Tibial artery (tissue), 4 donors: ENCODE data around the gene HCCS.

ENCODE experiments used
- DNase-seq, 2 donors: peaks; one replicate each; pipeline ENCODE4 v3.0.0-alpha.2; 2019
- H3K27ac ChIP-seq, 2 donors: fragments of 200-600 bp; sonication (generic) in 1 of 2; 1 replicate in 1 of 2; 2 replicates in 1 of 2; pipeline ENCODE4 v1.5.1; 2018 to 2019; ENCODE audit warnings: mild to moderate bottlenecking in 1 of 2
- H3K27me3 ChIP-seq, 2 donors: fragments of 200-600 bp; sonication (generic) in 1 of 2; one replicate each; pipeline versions ENCODE4 v1.5.1 to v1.6.0; 2016 to 2019
- H3K36me3 ChIP-seq, 3 donors: fragments of 200-600 bp; sonication (generic) in 2 of 3; one replicate each; pipeline ENCODE4 v1.5.1; 2016 to 2019; ENCODE audit warnings: mild to moderate bottlenecking in 2 of 3
- H3K4me1 ChIP-seq, 4 donors: fragments of 200-600 bp; sonication (generic) in 2 of 4; 1 replicate in 3 of 4; 2 replicates in 1 of 4; pipeline ENCODE4 v1.5.1; 2016 to 2019
- H3K4me3 ChIP-seq, 2 donors: fragments of 200-600 bp; sonication (generic) in 1 of 2; 1 replicate in 1 of 2; 2 replicates in 1 of 2; pipeline ENCODE4 v1.5.1; 2018 to 2019; ENCODE audit warnings: mild to moderate bottlenecking in 2 of 2
- H3K9me3 ChIP-seq, 3 donors: fragments of 200-600 bp; sonication (generic) in 1 of 3; one replicate each; pipeline ENCODE4 v1.5.1; 2016 to 2019
- intact Hi-C: fragments of 100-400 bp; cut with DNase I; formaldehyde crosslinking; loops from one replicate; pipeline ENCODE4 v1.15.0; 2023; ENCODE audit warnings: low total_unique reads
- TF ChIP-seq, protein P1 (sequence below), 2 experiments: fragments of 200-600 bp in 1 of 2; fragments of 450-650 bp in 1 of 2; IDR thresholded peaks; one replicate each; pipeline ENCODE4 v1.5.1; 2017 to 2019; ENCODE audit warnings: antibody characterized with exemption in 2 of 2, mild to moderate bottlenecking in 1 of 2, moderate library complexity in 1 of 2

Gene HCCS

DNA sequence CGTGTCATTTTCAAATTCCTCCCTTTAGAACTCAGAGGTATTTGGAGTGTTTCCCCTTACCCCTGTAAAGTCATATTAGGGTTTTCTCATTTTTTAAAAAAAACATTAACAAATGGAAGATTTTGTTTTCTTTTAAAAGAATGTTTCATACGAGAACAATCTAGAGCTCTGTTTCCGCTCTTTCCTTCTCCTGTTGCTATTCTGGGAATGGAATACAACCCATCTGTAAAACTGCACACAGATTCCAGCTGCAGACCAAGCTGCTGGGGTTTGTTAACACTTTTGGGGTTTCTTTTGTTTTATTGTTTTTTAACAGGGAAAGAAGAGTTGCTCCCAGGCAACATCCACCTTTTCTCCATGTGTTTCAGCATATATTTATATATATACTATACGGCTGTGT lies 61.3 kb downstream of the HCCS start:
- H3K27me3 ChIP-seq = no peaks in the 10 kb centered on the region
- no peak for DNase-seq
- TF ChIP-seq, protein P1, sequence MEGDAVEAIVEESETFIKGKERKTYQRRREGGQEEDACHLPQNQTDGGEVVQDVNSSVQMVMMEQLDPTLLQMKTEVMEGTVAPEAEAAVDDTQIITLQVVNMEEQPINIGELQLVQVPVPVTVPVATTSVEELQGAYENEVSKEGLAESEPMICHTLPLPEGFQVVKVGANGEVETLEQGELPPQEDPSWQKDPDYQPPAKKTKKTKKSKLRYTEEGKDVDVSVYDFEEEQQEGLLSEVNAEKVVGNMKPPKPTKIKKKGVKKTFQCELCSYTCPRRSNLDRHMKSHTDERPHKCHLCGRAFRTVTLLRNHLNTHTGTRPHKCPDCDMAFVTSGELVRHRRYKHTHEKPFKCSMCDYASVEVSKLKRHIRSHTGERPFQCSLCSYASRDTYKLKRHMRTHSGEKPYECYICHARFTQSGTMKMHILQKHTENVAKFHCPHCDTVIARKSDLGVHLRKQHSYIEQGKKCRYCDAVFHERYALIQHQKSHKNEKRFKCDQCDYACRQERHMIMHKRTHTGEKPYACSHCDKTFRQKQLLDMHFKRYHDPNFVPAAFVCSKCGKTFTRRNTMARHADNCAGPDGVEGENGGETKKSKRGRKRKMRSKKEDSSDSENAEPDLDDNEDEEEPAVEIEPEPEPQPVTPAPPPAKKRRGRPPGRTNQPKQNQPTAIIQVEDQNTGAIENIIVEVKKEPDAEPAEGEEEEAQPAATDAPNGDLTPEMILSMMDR (IDR thresholded peaks at IDR 0.05) = no peak
- H3K36me3 ChIP-seq = peaks cover 0 to 8% (median 0%) of the 10 kb centered on the region in 3 donors
- no peak overlapping the region for H3K4me3 ChIP-seq
- intact Hi-C loops = no loop called here
- no peaks in the 10 kb centered on the region for H3K9me3 ChIP-seq
- H3K27ac ChIP-seq = no peak overlapping the region
- no peaks in the 10 kb centered on the region for H3K4me1 ChIP-seq
